Measurements from ENCODE around the gene ENPP6.

Gene ENPP6

GRCh38 chr4:184188443-184189400, 29.0 kb downstream of the ENPP6 start:
- DNase-seq: no peak

GRCh38 chr4:184177271-184177670, 40.4 kb downstream of the ENPP6 start:
- no peak for DNase-seq

- DNase-seq: no peak
Measured at GRCh38 chr4:184174571-184175488, 42.8 kb downstream of the ENPP6 start.

- no peak for DNase-seq
Measured at GRCh38 chr4:184171011-184171410, 46.7 kb downstream of the ENPP6 start.

GRCh38 chr4:184169225-184169867, 48.3 kb downstream of the ENPP6 start:
- DNase-seq: no peak

- peak; percentile 32 for DNase-seq
Measured at GRCh38 chr4:184168406-184169019, 49.2 kb downstream of the ENPP6 start.

GRCh38 chr4:184167576-184167975, 50.1 kb downstream of the ENPP6 start:
- DNase-seq: no peak

GRCh38 chr4:184166736-184167135, 50.9 kb downstream of the ENPP6 start:
- no peak for DNase-seq

GRCh38 chr4:184165291-184165690, 52.4 kb downstream of the ENPP6 start:
- DNase-seq: no peak

GRCh38 chr4:184163813-184164212, 53.9 kb downstream of the ENPP6 start:
- DNase-seq: no peak

- DNase-seq: no peak
Measured at GRCh38 chr4:184162596-184162995, 55.1 kb downstream of the ENPP6 start.

- DNase-seq: no peak
Measured at GRCh38 chr4:184157322-184157721, 60.4 kb downstream of the ENPP6 start.

- DNase-seq: no peak
Measured at GRCh38 chr4:184156163-184156920, 61.3 kb downstream of the ENPP6 start.

- no peak for DNase-seq
Measured at GRCh38 chr4:184154199-184154598, 63.5 kb downstream of the ENPP6 start.

- no peak for DNase-seq
Measured at GRCh38 chr4:184153781-184154180, 63.9 kb downstream of the ENPP6 start.

- no peak for DNase-seq
Measured at GRCh38 chr4:184151988-184152485, 65.6 kb downstream of the ENPP6 start.

- no peak for DNase-seq
Measured at GRCh38 chr4:184150102-184150839, 67.4 kb downstream of the ENPP6 start.

GRCh38 chr4:184148738-184149637, 68.7 kb downstream of the ENPP6 start:
- no peak for DNase-seq

GRCh38 chr4:184147858-184148737, 69.6 kb downstream of the ENPP6 start:
- no peak for DNase-seq
